H9 (cell line): Measurements from ENCODE around the gene GALNT7. TPM values are rescaled to one million over a fixed set of nuclear protein-coding genes. Genes with fewer than 3 reads are reported as not detected.

Source experiments
- DNase-seq: peaks from one replicate; pipeline ENCODE4 v3.0.0-alpha.2; 2017
- H2AFZ ChIP-seq: one replicate; pipeline ENCODE4 v1.6.1; 2013; ENCODE audit warnings: mild to moderate bottlenecking, low read length, control low read depth, moderate library complexity
- H2AK5ac ChIP-seq: 2 replicates; pipeline ENCODE4 v1.6.1; 2013; ENCODE audit warnings: low read length, control low read depth, mixed read lengths; ENCODE audit not compliant: insufficient read length
- H2BK120ac ChIP-seq: one replicate; pipeline ENCODE4 v1.6.1; 2013; ENCODE audit warnings: low read depth, mild to moderate bottlenecking, low read length, control low read depth, inconsistent platforms; ENCODE audit not compliant: poor library complexity, severe bottlenecking
- H2BK12ac ChIP-seq: 2 replicates; pipeline ENCODE4 v1.6.1; 2013; ENCODE audit warnings: low read length, control low read depth, mixed read lengths, low read depth; ENCODE audit not compliant: insufficient read length
- H2BK15ac ChIP-seq: 2 replicates; pipeline ENCODE4 v1.6.1; 2013; ENCODE audit warnings: low read depth, low read length, control low read depth
- H2BK20ac ChIP-seq: one replicate; pipeline ENCODE4 v1.6.1; 2013; ENCODE audit warnings: low read depth, mild to moderate bottlenecking, low read length, control low read depth, inconsistent platforms; ENCODE audit not compliant: poor library complexity, severe bottlenecking
- H2BK5ac ChIP-seq: 2 replicates; pipeline ENCODE4 v1.6.1; 2013; ENCODE audit warnings: low read length, control low read depth, mixed read lengths; ENCODE audit not compliant: insufficient read length
- H3K14ac ChIP-seq: 2 replicates; pipeline ENCODE4 v1.6.1; 2013; ENCODE audit warnings: low read length, control low read depth; ENCODE audit not compliant: insufficient read depth
- H3K18ac ChIP-seq: 2 replicates; pipeline ENCODE4 v1.6.1; 2013; ENCODE audit warnings: low read depth, mild to moderate bottlenecking, mixed read lengths, low read length, control low read depth; ENCODE audit not compliant: insufficient read length
- H3K23ac ChIP-seq: 2 replicates; pipeline ENCODE4 v1.6.1; 2013; ENCODE audit warnings: low read length, control low read depth, mixed read lengths, low read depth; ENCODE audit not compliant: insufficient read length
- H3K23me2 ChIP-seq: 2 replicates; pipeline ENCODE4 v1.6.1; 2013; ENCODE audit warnings: low read depth, mild to moderate bottlenecking, mixed read lengths, low read length, control low read depth; ENCODE audit not compliant: insufficient read length, poor library complexity, severe bottlenecking
- H3K27ac ChIP-seq: 2 replicates; pipeline ENCODE4 v1.5.1; 2013; ENCODE audit warnings: low read length, control low read depth, mixed read lengths, low read depth; ENCODE audit not compliant: insufficient read length
- H3K27me3 ChIP-seq: 2 replicates; pipeline ENCODE4 v1.6.1; 2013; ENCODE audit warnings: low read length, control low read depth, inconsistent platforms; ENCODE audit not compliant: insufficient read depth
- H3K4ac ChIP-seq: 2 replicates; pipeline ENCODE4 v1.6.1; 2013; ENCODE audit warnings: low read depth, mild to moderate bottlenecking, control low read depth, inconsistent platforms, low read length, moderate library complexity
- H3K4me1 ChIP-seq: 2 replicates; pipeline ENCODE4 v1.6.1; 2013; ENCODE audit warnings: low read length, control low read depth, inconsistent platforms; ENCODE audit not compliant: insufficient read depth
- H3K4me2 ChIP-seq: 2 replicates; pipeline ENCODE4 v1.6.1; 2013; ENCODE audit warnings: low read length, control low read depth, mixed read lengths; ENCODE audit not compliant: insufficient read length, insufficient read depth
- H3K56ac ChIP-seq: 2 replicates; pipeline ENCODE4 v1.6.1; 2013; ENCODE audit warnings: low read depth, mild to moderate bottlenecking, mixed read lengths, low read length, control low read depth; ENCODE audit not compliant: insufficient read length
- H3K79me1 ChIP-seq: 2 replicates; pipeline ENCODE4 v1.6.1; 2013; ENCODE audit warnings: low read depth, mild to moderate bottlenecking, moderate library complexity, low read length, control low read depth, inconsistent platforms; ENCODE audit not compliant: insufficient read depth, poor library complexity, severe bottlenecking
- H3K79me2 ChIP-seq: 2 replicates; pipeline ENCODE4 v1.6.1; 2013; ENCODE audit warnings: low read length, control low read depth, inconsistent platforms; ENCODE audit not compliant: insufficient read depth
- H3K9ac ChIP-seq: 2 replicates; pipeline ENCODE4 v1.6.1; 2013; ENCODE audit warnings: low read length, control low read depth, mixed read lengths; ENCODE audit not compliant: insufficient read length; ENCODE audit errors: extremely low read depth
- H3K9me3 ChIP-seq: one replicate; pipeline ENCODE4 v1.6.1; 2013; ENCODE audit warnings: low read depth, low read length, inconsistent platforms; ENCODE audit not compliant: control insufficient read depth
- H3T11ph ChIP-seq: one replicate; pipeline ENCODE4 v1.6.1; 2013; ENCODE audit warnings: mild to moderate bottlenecking, low read length, control low read depth, inconsistent platforms
- H4K20me1 ChIP-seq: one replicate; pipeline ENCODE4 v1.6.1; 2013; ENCODE audit not compliant: control insufficient read depth, insufficient read length, insufficient read depth
- H4K5ac ChIP-seq: 2 replicates; pipeline ENCODE4 v1.6.1; 2013; ENCODE audit warnings: low read depth, mild to moderate bottlenecking, mixed read lengths, low read length, control low read depth; ENCODE audit not compliant: insufficient read length
- H4K8ac ChIP-seq: replicated peaks from 2 replicates; pipeline ENCODE4 v1.6.1; 2013; ENCODE audit warnings: low read length, control low read depth, mixed read lengths, low read depth; ENCODE audit not compliant: insufficient read length
- H4K91ac ChIP-seq: 2 replicates; pipeline ENCODE4 v1.6.1; 2013; ENCODE audit warnings: low read depth, mild to moderate bottlenecking, moderate library complexity, mixed read lengths, low read length, control low read depth; ENCODE audit not compliant: insufficient read length
- H3K27ac Mint-ChIP-seq, 3 experiments: 2 replicates in 2 of 3; 3 replicates in 1 of 3; pipeline ENCODE4 v1.8.0; 2020 to 2021; ENCODE audit warnings: mixed read lengths in 3 of 3, mild to moderate bottlenecking in 1 of 3, moderate library complexity in 1 of 3
- H3K27me3 Mint-ChIP-seq: 2 replicates; pipeline ENCODE4 v1.8.0; 2021; ENCODE audit warnings: low read depth, mild to moderate bottlenecking, moderate library complexity, mixed read lengths
- H3K36me3 Mint-ChIP-seq, 3 experiments: 2 replicates in 2 of 3; 3 replicates in 1 of 3; pipeline ENCODE4 v1.8.0; 2020 to 2021; ENCODE audit warnings: low read depth in 3 of 3, mixed read lengths in 3 of 3; ENCODE audit not compliant: insufficient read depth in 1 of 3
- H3K4me1 Mint-ChIP-seq, 2 experiments: 2 replicates each; pipeline ENCODE4 v1.8.0; 2020; ENCODE audit warnings: mixed read lengths in 2 of 2
- H3K4me3 Mint-ChIP-seq, 2 experiments: 2 replicates in 1 of 2; 3 replicates in 1 of 2; pipeline ENCODE4 v1.8.0; 2020 to 2021; ENCODE audit warnings: mild to moderate bottlenecking in 2 of 2, mixed read lengths in 2 of 2, moderate library complexity in 1 of 2
- H3K9me3 Mint-ChIP-seq, 2 experiments: 2 replicates in 1 of 2; 3 replicates in 1 of 2; pipeline ENCODE4 v1.8.0; 2020; ENCODE audit warnings: mild to moderate bottlenecking in 2 of 2, mixed read lengths in 2 of 2, moderate library complexity in 1 of 2
- WGBS: extraction: QIAGEN DNeasy Blood & Tissue Kit; methylation state at CpG from one replicate; pipeline ENCODE4 v1.1.7; 2013; ENCODE audit warnings: missing lambda C conversion rate, low lambda C conversion rate, mixed read lengths; ENCODE audit not compliant: insufficient read length; ENCODE audit errors: extremely low coverage; 5-methylcytosine and 5-hydroxymethylcytosine counted together
- total RNA-seq: library from RNA; stranded (reverse); gene quantifications from 2 replicates; pipeline ENCODE4 v1.2.1, GENCODE V29; 2021
- TF ChIP-seq, protein P1 (sequence below): fragments of 200-600 bp; sonication (generic); conservative IDR thresholded peaks from 3 replicates; pipeline ENCODE4 v1.8.0; 2021; ENCODE audit warnings: antibody characterized with exemption, mild to moderate bottlenecking

The GALNT7 gene
- total RNA-seq, 1 experiment from 2014 or later: 57.3 TPM

DNA sequence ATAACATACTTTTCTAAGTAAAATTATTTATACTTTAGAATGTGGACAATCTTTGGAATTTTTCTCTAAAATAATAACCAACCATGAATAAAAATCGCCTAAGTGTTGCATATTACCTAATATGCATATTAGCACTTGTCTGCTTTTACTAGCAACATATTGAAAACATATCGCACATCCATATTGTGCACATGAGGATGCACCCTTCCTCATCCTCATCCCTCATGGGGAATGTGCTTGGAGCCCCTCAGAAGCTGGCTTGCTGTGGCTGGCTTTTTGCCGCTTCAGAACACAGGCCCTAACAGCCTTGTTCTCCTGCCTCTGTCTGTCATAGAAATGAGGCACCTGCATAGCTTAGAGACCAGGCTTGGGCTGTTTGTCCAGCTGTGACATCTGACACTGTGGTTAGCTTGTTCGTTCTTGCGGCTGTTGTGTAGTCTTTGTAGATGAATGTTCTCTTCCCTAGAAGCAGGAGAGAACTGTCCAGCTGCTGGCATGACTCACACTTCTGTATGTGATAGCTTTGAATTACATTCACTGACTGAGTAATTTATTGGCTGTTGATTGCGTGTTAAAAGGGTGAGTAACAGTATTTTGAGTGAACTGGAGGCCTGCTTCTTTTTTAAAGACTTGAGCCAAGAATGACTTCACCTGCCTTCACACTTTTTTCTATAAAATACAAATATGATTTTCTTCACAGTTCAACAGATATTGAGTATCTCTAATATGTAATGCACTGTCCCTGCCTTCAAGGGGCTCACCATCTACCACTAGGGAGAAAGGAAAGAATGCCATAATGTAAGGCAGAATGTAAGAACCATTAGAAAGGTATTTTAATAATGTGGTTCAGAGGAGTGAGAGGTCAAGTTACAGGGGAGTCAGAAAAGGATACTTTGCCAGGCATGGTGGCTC is 83.7 kb downstream of the GALNT7 start:
- H3K9me3 Mint-ChIP-seq: no peaks in the 10 kb centered on the region
- Histone ChIP-seq H3K14ac (no peak overlapping the region), H3K18ac (no peak overlapping the region), H2BK20ac (no peak overlapping the region), H2AK5ac (no peak overlapping the region), H3K9me3 (no peaks in the 10 kb centered on the region), H4K5ac (no peak overlapping the region), H3K9ac (no peak overlapping the region), H3K79me1 (no peaks in the 10 kb centered on the region), H3K23ac (no peak overlapping the region), H2BK5ac (no peak overlapping the region), H3K27ac (no peak overlapping the region), H3K4me1 (peaks cover 14% of the 10 kb centered on the region; the same call in 1 of the 2 replicates), H3K27me3 (no peaks in the 10 kb centered on the region), H4K91ac (no peak overlapping the region), H3K79me2 (peaks cover 7% of the 10 kb centered on the region; the same call in 1 of the 2 replicates), H4K20me1 (no peaks in the 10 kb centered on the region), H3K23me2 (no peaks in the 10 kb centered on the region), H3K56ac (no peak overlapping the region), H3K4ac (no peak overlapping the region), H4K8ac (no peak overlapping the region), H3T11ph (no peak overlapping the region), H2BK12ac (no peak overlapping the region), H2BK120ac (no peak overlapping the region), H3K4me2 (no peak overlapping the region), H2BK15ac (no peak overlapping the region), H2AFZ (no peak overlapping the region)
- no peak for DNase-seq
- no peak overlapping the region for H3K4me3 Mint-ChIP-seq
- H3K27me3 Mint-ChIP-seq: no peaks in the 10 kb centered on the region
- peaks cover 42 to 56% of the 10 kb centered on the region in 2 experiments for H3K4me1 Mint-ChIP-seq
- H3K27ac Mint-ChIP-seq: no peak overlapping the region; a peak in 1 of 7 replicates
- TF ChIP-seq, protein P1, sequence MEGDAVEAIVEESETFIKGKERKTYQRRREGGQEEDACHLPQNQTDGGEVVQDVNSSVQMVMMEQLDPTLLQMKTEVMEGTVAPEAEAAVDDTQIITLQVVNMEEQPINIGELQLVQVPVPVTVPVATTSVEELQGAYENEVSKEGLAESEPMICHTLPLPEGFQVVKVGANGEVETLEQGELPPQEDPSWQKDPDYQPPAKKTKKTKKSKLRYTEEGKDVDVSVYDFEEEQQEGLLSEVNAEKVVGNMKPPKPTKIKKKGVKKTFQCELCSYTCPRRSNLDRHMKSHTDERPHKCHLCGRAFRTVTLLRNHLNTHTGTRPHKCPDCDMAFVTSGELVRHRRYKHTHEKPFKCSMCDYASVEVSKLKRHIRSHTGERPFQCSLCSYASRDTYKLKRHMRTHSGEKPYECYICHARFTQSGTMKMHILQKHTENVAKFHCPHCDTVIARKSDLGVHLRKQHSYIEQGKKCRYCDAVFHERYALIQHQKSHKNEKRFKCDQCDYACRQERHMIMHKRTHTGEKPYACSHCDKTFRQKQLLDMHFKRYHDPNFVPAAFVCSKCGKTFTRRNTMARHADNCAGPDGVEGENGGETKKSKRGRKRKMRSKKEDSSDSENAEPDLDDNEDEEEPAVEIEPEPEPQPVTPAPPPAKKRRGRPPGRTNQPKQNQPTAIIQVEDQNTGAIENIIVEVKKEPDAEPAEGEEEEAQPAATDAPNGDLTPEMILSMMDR: no peak
- no CpG with 5 or more reads among the region's 6 CpGs for whole genome bisulfite sequencing
- H3K36me3 Mint-ChIP-seq: peaks cover 6 to 18% (median 10%) of the 10 kb centered on the region in 3 experiments; a peak in 6 of 7 replicates
